OCI-M1 (cell line): ENCODE results near the gene MRPL34.
"Not testable (repeated sequence)": the region's sequence is repeated elsewhere in the genome, so short reads cannot be mapped to it uniquely, and the experiment has no call there.

ENCODE experiments used
- DNase-seq: peaks from one replicate; lab custom pipeline; 2025; lab: John Stamatoyannopoulos, UW

MRPL34 gene

DNA sequence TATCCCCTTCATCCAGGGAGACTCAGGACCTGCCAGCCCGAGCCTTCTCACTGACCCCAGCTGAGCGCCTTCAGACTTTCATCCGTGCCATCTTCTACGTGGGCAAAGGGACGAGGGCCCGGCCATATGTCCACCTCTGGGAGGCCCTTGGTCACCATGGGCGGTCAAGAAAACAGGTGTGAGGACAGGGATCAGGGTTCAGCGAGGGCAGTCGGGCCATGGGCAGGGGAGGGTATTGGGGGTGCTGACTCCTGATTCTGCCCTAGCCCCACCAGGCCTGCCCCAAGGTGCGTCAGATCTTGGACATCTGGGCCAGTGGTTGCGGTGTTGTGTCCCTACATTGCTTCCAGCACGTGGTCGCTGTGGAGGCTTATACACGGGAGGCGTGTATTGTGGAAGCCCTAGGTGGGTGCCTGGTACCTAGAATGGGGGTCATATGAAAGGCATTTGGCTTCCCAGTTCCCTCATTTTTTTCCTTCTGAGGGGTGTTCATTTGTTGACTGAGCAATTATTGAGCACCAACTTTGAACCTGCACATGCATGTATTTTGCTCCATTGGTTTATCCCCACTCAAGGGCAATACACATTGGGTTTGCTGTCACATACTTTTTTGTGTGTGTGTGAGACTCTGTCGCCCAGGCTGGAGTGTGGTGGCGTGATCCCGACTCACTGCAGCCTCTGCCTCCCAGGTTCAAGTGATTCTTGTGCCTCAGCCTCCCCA, 20.1 kb upstream of the MRPL34 start:
- no peak for DNase-seq

DNA sequence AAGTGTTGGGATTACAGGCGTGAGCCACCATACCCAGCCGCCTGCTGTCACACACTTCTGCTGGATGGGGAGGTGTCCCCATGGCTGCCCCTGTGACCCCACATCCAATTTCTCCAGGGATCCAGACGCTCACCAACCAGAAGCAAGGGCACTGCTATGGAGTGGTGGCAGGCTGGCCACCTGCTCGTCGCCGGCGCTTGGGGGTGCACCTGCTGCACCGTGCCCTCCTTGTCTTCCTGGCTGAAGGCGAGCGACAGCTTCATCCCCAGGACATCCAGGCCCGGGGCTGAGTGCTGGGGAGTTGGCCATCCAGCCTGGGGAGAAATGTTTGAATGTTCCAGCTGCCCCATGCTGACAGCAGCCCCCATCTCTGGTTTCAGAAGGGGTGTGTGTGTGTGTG, 19.4 kb upstream of the MRPL34 start:
- no peak for DNase-seq

DNA sequence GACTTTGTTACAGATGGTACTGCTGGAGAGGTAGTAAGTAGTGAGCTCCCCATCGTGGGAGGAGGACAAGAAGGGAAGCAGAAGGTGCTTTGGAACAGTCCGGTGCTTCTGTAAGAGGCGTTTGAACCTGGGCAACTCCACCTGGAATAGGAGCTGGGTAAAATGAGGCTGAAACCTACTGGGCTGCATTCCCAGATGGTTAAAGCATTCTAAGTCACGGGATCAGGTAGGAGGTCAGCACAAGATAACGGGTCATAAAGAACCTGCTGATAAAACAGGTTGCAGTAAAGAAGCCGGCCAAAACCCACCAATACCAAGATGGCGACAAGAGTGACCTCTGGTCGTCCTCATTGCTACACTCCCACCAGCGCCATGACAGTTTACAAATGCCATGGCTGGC, 18.9 kb upstream of the MRPL34 start:
- no peak for DNase-seq

DNA sequence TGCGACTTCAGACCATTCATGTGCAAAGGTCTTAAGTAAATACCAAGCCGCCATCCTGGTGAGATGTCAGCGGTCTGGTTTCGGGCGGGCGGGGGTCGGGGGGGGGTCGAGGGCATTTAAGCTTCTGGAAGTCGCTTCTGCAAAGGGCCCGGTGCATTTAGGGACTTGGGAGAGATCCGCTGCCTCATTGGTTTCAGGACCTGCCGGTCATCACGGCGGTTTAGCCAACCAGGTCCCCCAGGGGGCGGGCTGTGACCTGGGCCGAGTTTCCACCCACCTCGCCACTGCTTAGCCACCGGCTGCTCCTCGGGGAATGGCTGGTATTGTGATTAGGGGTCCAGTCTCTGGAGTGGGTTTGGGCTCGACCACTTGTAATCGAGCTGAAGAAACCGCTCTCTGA, 16.2 kb upstream of the MRPL34 start:
- DNase-seq, result peak; percentile 68

- peak; percentile 94 for DNase-seq
These were observed 13.2 kb upstream of the MRPL34 start for GRCh38 chr19:17292301-17293074.

DNA sequence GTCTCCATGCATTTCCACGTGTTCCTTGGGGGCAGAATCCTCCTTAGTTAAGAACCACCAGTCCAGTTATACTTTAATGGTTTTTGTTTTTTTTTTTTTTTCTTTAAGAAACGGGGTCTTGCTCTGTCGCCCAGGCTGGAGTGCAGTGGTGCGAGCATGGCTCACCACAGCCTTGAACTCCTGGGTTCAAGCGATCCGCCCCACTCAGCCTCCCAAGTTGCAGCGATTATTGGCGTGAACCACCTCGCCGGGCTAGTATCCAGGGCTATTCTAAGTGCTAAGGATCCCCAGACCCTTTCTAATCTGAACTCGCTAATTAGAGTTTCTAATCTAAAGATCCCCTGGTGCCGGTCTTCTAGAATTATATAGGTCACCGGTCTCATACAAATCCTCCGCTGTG, 12.1 kb upstream of the MRPL34 start:
- DNase-seq, result peak; percentile 17

DNA sequence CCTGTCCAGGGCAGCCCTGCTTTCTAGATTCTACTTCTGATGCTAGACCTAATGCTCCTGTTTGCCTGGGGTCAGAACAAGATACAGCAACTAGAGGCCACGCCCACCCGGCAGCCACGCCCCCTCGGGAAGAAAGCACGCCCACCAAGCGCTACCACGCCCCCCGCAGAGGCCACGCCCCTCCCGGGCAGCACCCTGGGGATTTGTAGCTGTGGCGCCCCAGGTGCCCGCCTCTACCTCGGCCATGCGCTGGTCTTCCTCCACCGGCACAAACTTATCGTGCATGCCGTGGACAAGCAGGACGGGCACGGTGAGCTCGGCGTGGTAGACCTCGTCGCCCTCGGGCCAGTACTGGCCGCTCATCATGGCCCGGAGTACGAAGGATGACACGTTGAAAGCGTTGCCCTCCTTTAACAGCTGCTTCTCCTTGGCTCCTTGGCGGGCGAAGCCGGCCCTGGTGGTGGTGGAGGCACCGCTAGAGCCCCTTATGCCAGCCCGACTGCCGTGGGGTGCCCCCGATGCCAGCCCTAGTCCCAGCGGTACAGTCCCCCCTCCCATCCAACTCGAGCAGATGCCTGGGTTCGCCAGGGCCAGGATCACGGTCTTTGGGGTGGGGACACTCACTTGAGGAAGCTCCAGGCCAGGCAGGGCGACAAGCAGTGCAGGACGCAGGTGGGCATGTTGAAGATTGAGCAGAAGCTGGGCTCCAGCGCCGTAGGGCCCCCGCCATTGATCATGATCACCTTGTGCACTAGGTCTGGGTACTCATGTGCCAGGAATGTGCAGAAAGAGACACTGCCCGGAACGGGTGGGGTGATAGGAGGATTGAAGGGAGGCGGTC, 11.4 kb upstream of the MRPL34 start:
- peak; percentile 72 for DNase-seq

GRCh38 chr19:17295551-17295950, 10.1 kb upstream of the MRPL34 start:
- not testable (repeated sequence) for DNase-seq

GRCh38 chr19:17296273-17296672, 9.4 kb upstream of the MRPL34 start:
- peak; percentile 66 for DNase-seq

GRCh38 chr19:17296976-17297375, 8.7 kb upstream of the MRPL34 start:
- no peak for DNase-seq

- no peak for DNase-seq
These were observed 4.6 kb upstream of the MRPL34 start for GRCh38 chr19:17300992-17301619.

GRCh38 chr19:17302391-17303166, 3.1 kb upstream of the MRPL34 start:
- peak; percentile 46 for DNase-seq

GRCh38 chr19:17303167-17303939, 2.3 kb upstream of the MRPL34 start, which contains the start of gene ABHD8:
ABHD8 (minus strand) TSS chr19:17303425; CDS start chr19:17301616, 1,809 bp downstream.
- DNase-seq, result peak; percentile 99

- no peak for DNase-seq
These were observed 1.8 kb upstream of the MRPL34 start for GRCh38 chr19:17303940-17304267.

GRCh38 chr19:17304386-17305215, 1.1 kb upstream of the MRPL34 start:
- no peak for DNase-seq

- DNase-seq, result no peak
These were observed 506 bp upstream of the MRPL34 start for GRCh38 chr19:17305216-17305516.

GRCh38 chr19:17306285-17306714, 628 bp downstream of the MRPL34 start:
- DNase-seq, result peak; percentile 80

DNA sequence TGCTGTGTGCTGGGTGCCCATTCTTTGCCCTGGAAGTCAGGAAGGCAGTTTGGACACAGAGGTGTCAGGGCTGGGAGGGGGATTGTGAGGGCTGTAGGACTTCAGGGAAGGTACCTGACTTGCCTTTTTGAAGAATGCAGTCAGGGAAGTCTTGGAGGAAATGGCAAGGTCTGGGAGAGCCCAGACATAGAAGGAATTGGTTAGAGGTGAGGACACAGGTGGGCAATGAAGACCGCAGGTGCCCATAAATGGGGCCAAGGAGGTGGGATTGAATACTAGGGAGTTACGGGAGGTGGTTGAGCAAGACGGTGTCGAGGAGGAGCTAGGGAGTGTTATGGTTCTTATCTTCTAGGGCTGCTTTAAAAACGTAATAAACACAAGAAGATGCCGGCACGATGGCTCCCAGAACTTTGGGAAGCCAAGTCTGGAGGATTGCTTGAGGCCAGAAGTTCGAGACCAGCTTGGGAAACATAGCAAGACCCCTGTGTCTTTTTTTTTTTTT, 2.3 kb downstream of the MRPL34 start:
- no peak for DNase-seq

GRCh38 chr19:17309198-17309964, 3.7 kb downstream of the MRPL34 start, which contains the start of gene DDA1:
DDA1 (plus strand) TSS chr19:17309563; CDS start chr19:17309655, 92 bp downstream.
- peak; percentile 100 for DNase-seq
